ENCODE data around the gene GRN. TPM values are rescaled to one million over a fixed set of nuclear protein-coding genes. Genes with fewer than 3 reads are reported as not detected.
"Not testable (repeated sequence)": the region's sequence is repeated elsewhere in the genome, so short reads cannot be mapped to it uniquely, and the experiment has no call there.

Gene GRN
- total RNA-seq, 2 donors from 2014 or later = 343 to 466 TPM

- Histone ChIP-seq H3K9me3 (no peaks in the 10 kb centered on the region), H3K27me3 (peaks cover 9% of the 10 kb centered on the region), H3K9ac (ENCODE audit: low read depth in 2 of 2, low read length in 2 of 2) (no peak within 1 kb of the TSS), H3K4me1 (no peaks in the 10 kb centered on the region), H3K27ac (no peak within 1 kb of the TSS), H3K36me3 (no peaks in the 10 kb centered on the region), H3K4me3 (no peak within 1 kb of the TSS)
- TF ChIP-seq CTCF (IDR thresholded peaks at IDR 0.05) = no peak
- DNase-seq = no peak
- intact Hi-C loops (cut with DNase I) = no loop called here
These were observed 44.2 kb downstream of the GRN start, which contains the start of gene ITGA2B for GRCh38 chr17:44389281-44389680. ITGA2B (minus strand) TSS chr17:44389649; CDS start chr17:44389473, 176 bp downstream.

- Histone ChIP-seq H3K36me3 (no peaks in the 10 kb centered on the region), H3K9ac (ENCODE audit: low read depth in 2 of 2, low read length in 2 of 2) (no peak overlapping the region), H3K9me3 (no peaks in the 10 kb centered on the region), H3K27ac (no peak overlapping the region), H3K27me3 (peaks cover 4% of the 10 kb centered on the region), H3K4me3 (no peak overlapping the region), H3K4me1 (no peaks in the 10 kb centered on the region)
- intact Hi-C loops (cut with DNase I) = no loop called here
- DNase-seq = no peak
- TF ChIP-seq CTCF (IDR thresholded peaks at IDR 0.05) = no peak
These were observed 44.7 kb downstream of the GRN start for GRCh38 chr17:44389723-44390202.

GRCh38 chr17:44390250-44390870, 45.3 kb downstream of the GRN start:
- Histone ChIP-seq H3K4me1 (no peaks in the 10 kb centered on the region), H3K4me3 (no peak overlapping the region), H3K9me3 (no peaks in the 10 kb centered on the region), H3K27ac (no peak overlapping the region), H3K27me3 (no peaks in the 10 kb centered on the region), H3K36me3 (no peaks in the 10 kb centered on the region), H3K9ac (ENCODE audit: low read depth in 2 of 2, low read length in 2 of 2) (no peak overlapping the region)
- intact Hi-C loops (cut with DNase I) = no loop called here
- no peak for TF ChIP-seq CTCF (IDR thresholded peaks at IDR 0.05)
- no peak for DNase-seq

GRCh38 chr17:44394112-44394511, 49.0 kb downstream of the GRN start:
- intact Hi-C loops (cut with DNase I); H3K4me3 ChIP-seq; H3K27ac ChIP-seq; H3K36me3 ChIP-seq; H3K9me3 ChIP-seq; H3K4me1 ChIP-seq; H3K9ac ChIP-seq (ENCODE audit: low read depth in 2 of 2, low read length in 2 of 2); DNase-seq; H3K27me3 ChIP-seq: not testable (repeated sequence)

- Histone ChIP-seq H3K4me1 (no peaks in the 10 kb centered on the region), H3K36me3 (no peaks in the 10 kb centered on the region), H3K9ac (ENCODE audit: low read depth in 2 of 2, low read length in 2 of 2) (no peak overlapping the region), H3K27ac (no peak overlapping the region), H3K27me3 (no peaks in the 10 kb centered on the region), H3K4me3 (no peak overlapping the region), H3K9me3 (no peaks in the 10 kb centered on the region)
- TF ChIP-seq CTCF (IDR thresholded peaks at IDR 0.05) = no peak
- intact Hi-C loops (cut with DNase I) = no loop called here
- no peak for DNase-seq
These were observed 49.7 kb downstream of the GRN start for GRCh38 chr17:44394833-44395232.

- Histone ChIP-seq H3K27ac (no peak overlapping the region), H3K9me3 (no peaks in the 10 kb centered on the region), H3K4me1 (no peaks in the 10 kb centered on the region), H3K36me3 (peaks cover 10% of the 10 kb centered on the region), H3K27me3 (no peaks in the 10 kb centered on the region), H3K4me3 (no peak overlapping the region), H3K9ac (ENCODE audit: low read depth in 2 of 2, low read length in 2 of 2) (no peak overlapping the region)
- no peak for TF ChIP-seq CTCF (IDR thresholded peaks at IDR 0.05)
- intact Hi-C loops (cut with DNase I) = no loop called here
- no peak for DNase-seq
These were observed 51.8 kb downstream of the GRN start for GRCh38 chr17:44396946-44397345.

Measured in colonic mucosa (tissue), 4 donors.